ENCODE data around the gene KRTAP3-3. TPM values are rescaled to one million over a fixed set of nuclear protein-coding genes. Genes with fewer than 3 reads are reported as not detected.

Gene KRTAP3-3
- total RNA-seq, 1 donor from 2014 or later = not detected

GRCh38 chr17:40950176-40950575, 43.8 kb downstream of the KRTAP3-3 start:
- TF ChIP-seq, protein P1, sequence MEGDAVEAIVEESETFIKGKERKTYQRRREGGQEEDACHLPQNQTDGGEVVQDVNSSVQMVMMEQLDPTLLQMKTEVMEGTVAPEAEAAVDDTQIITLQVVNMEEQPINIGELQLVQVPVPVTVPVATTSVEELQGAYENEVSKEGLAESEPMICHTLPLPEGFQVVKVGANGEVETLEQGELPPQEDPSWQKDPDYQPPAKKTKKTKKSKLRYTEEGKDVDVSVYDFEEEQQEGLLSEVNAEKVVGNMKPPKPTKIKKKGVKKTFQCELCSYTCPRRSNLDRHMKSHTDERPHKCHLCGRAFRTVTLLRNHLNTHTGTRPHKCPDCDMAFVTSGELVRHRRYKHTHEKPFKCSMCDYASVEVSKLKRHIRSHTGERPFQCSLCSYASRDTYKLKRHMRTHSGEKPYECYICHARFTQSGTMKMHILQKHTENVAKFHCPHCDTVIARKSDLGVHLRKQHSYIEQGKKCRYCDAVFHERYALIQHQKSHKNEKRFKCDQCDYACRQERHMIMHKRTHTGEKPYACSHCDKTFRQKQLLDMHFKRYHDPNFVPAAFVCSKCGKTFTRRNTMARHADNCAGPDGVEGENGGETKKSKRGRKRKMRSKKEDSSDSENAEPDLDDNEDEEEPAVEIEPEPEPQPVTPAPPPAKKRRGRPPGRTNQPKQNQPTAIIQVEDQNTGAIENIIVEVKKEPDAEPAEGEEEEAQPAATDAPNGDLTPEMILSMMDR (IDR thresholded peaks at IDR 0.05) = no peak
- Mint-ChIP-seq H3K36me3 (ENCODE audit: unreplicated experiment) (no peaks in the 10 kb centered on the region), H3K4me1 (ENCODE audit: unreplicated experiment) (no peaks in the 10 kb centered on the region), H3K27ac (ENCODE audit: unreplicated experiment) (no peak overlapping the region), H3K27me3 (ENCODE audit: unreplicated experiment) (peaks cover 5% of the 10 kb centered on the region), H3K4me3 (ENCODE audit: unreplicated experiment) (no peak overlapping the region), H3K9me3 (ENCODE audit: unreplicated experiment) (no peaks in the 10 kb centered on the region)
- no peak for DNase-seq (ENCODE audit: extremely low spot score, unreplicated experiment)

DNA sequence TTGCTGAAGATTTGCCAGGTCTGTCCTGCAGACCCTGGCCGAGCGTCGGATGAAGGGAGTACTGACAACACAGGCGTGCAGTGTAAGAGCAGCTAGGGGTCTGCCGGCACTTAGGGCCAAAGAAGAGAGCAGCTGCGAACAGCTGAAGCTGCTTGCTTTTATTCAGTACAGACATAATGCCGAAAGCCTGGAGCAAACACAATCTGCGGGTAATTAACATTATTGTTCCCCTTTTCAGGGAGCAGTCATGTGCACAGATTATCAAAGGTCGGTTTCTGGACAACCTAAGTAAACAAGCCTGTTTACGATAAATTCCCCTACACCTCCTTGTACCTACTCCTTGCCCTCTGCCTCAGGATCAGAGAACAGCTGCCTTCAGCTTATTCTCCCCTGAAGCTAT, 44.5 kb downstream of the KRTAP3-3 start:
- H3K36me3 Mint-ChIP-seq (ENCODE audit: unreplicated experiment) = no peaks in the 10 kb centered on the region
- H3K27me3 Mint-ChIP-seq (ENCODE audit: unreplicated experiment) = peaks cover 5% of the 10 kb centered on the region
- TF ChIP-seq, protein P1 (IDR thresholded peaks at IDR 0.05) = no peak
- no peaks in the 10 kb centered on the region for H3K9me3 Mint-ChIP-seq (ENCODE audit: unreplicated experiment)
- no peak overlapping the region for H3K4me3 Mint-ChIP-seq (ENCODE audit: unreplicated experiment)
- no peak for DNase-seq (ENCODE audit: extremely low spot score, unreplicated experiment)
- no peaks in the 10 kb centered on the region for H3K4me1 Mint-ChIP-seq (ENCODE audit: unreplicated experiment)
- H3K27ac Mint-ChIP-seq (ENCODE audit: unreplicated experiment) = no peak overlapping the region

GRCh38 chr17:40947929-40948328, 46.0 kb downstream of the KRTAP3-3 start:
- DNase-seq (ENCODE audit: extremely low spot score, unreplicated experiment) = no peak
- TF ChIP-seq, protein P1 (IDR thresholded peaks at IDR 0.05) = no peak
- Mint-ChIP-seq H3K36me3 (ENCODE audit: unreplicated experiment) (no peaks in the 10 kb centered on the region), H3K27ac (ENCODE audit: unreplicated experiment) (no peak overlapping the region), H3K27me3 (ENCODE audit: unreplicated experiment) (peaks cover 5% of the 10 kb centered on the region), H3K4me1 (ENCODE audit: unreplicated experiment) (no peaks in the 10 kb centered on the region), H3K9me3 (ENCODE audit: unreplicated experiment) (no peaks in the 10 kb centered on the region), H3K4me3 (ENCODE audit: unreplicated experiment) (no peak overlapping the region)

- Mint-ChIP-seq H3K4me1 (ENCODE audit: unreplicated experiment) (no peaks in the 10 kb centered on the region), H3K36me3 (ENCODE audit: unreplicated experiment) (no peaks in the 10 kb centered on the region), H3K4me3 (ENCODE audit: unreplicated experiment) (no peak overlapping the region), H3K27ac (ENCODE audit: unreplicated experiment) (no peak overlapping the region), H3K27me3 (ENCODE audit: unreplicated experiment) (peaks cover 5% of the 10 kb centered on the region), H3K9me3 (ENCODE audit: unreplicated experiment) (no peaks in the 10 kb centered on the region)
- DNase-seq (ENCODE audit: extremely low spot score, unreplicated experiment) = no peak
- TF ChIP-seq, protein P1 (IDR thresholded peaks at IDR 0.05) = no peak
Measured at GRCh38 chr17:40945414-40945813, 48.5 kb downstream of the KRTAP3-3 start.

GRCh38 chr17:40944531-40944930, 49.4 kb downstream of the KRTAP3-3 start:
- no peaks in the 10 kb centered on the region for H3K9me3 Mint-ChIP-seq (ENCODE audit: unreplicated experiment)
- peaks cover 5% of the 10 kb centered on the region for H3K27me3 Mint-ChIP-seq (ENCODE audit: unreplicated experiment)
- no peaks in the 10 kb centered on the region for H3K4me1 Mint-ChIP-seq (ENCODE audit: unreplicated experiment)
- TF ChIP-seq, protein P1 (IDR thresholded peaks at IDR 0.05) = no peak
- no peak overlapping the region for H3K27ac Mint-ChIP-seq (ENCODE audit: unreplicated experiment)
- DNase-seq (ENCODE audit: extremely low spot score, unreplicated experiment) = no peak
- no peaks in the 10 kb centered on the region for H3K36me3 Mint-ChIP-seq (ENCODE audit: unreplicated experiment)
- H3K4me3 Mint-ChIP-seq (ENCODE audit: unreplicated experiment) = no peak overlapping the region

Other genes starting within 250 kb of the KRTAP3-3 start
- gene KRT25, start 238.8 kb downstream of the KRTAP3-3 start, total RNA-seq = not detected in 2 replicates
- gene KRT26, start 222.0 kb downstream of the KRTAP3-3 start, total RNA-seq = not detected in 2 replicates
- not detected in 2 replicates for gene KRT27, start 211.6 kb downstream of the KRTAP3-3 start, total RNA-seq
- gene KRT28, start 194.2 kb downstream of the KRTAP3-3 start, total RNA-seq = not detected in 2 replicates
- 46.5 and 49.0 TPM in 2 replicates for gene KRT10, start 171.6 kb downstream of the KRTAP3-3 start, total RNA-seq
- gene KRT12, start 126.9 kb downstream of the KRTAP3-3 start, total RNA-seq = not detected in 2 replicates
- gene KRT20, start 108.9 kb downstream of the KRTAP3-3 start, total RNA-seq = not detected in 2 replicates
- not detected in 2 replicates for gene KRT23, start 56.5 kb downstream of the KRTAP3-3 start, total RNA-seq
- not detected in 2 replicates for gene KRT39, start 27.2 kb downstream of the KRTAP3-3 start, total RNA-seq
- gene KRT40, start 9.8 kb downstream of the KRTAP3-3 start, total RNA-seq = not detected in 2 replicates
- not detected in 2 replicates for gene KRTAP3-2, start 5.7 kb upstream of the KRTAP3-3 start, total RNA-seq
- not detected in 2 replicates for gene KRTAP3-1, start 15.0 kb upstream of the KRTAP3-3 start, total RNA-seq
- gene KRTAP1-5, start 33.0 kb upstream of the KRTAP3-3 start, total RNA-seq = not detected in 2 replicates
- not detected in 2 replicates for gene KRTAP1-4, start 36.0 kb upstream of the KRTAP3-3 start, total RNA-seq
- gene KRTAP1-3, start 40.7 kb upstream of the KRTAP3-3 start, total RNA-seq = not detected in 2 replicates
- not detected in 2 replicates for gene KRTAP1-1, start 47.3 kb upstream of the KRTAP3-3 start, total RNA-seq
- gene KRTAP2-1, start 53.2 kb upstream of the KRTAP3-3 start, total RNA-seq = not detected in 2 replicates
- gene KRTAP2-2, start 61.1 kb upstream of the KRTAP3-3 start, total RNA-seq = not detected in 2 replicates
- gene KRTAP2-3, start 66.0 kb upstream of the KRTAP3-3 start, total RNA-seq = not detected in 2 replicates
- not detected in 2 replicates for gene KRTAP2-4, start 71.7 kb upstream of the KRTAP3-3 start, total RNA-seq
- gene KRTAP4-7, start 90.0 kb upstream of the KRTAP3-3 start, total RNA-seq = not detected in 2 replicates
- not detected in 2 replicates for gene KRTAP4-8, start 104.0 kb upstream of the KRTAP3-3 start, total RNA-seq
- gene KRTAP4-16, start 108.0 kb upstream of the KRTAP3-3 start, total RNA-seq = not detected in 2 replicates
- not detected in 2 replicates for gene KRTAP4-9, start 111.2 kb upstream of the KRTAP3-3 start, total RNA-seq
- gene KRTAP4-11, start 124.2 kb upstream of the KRTAP3-3 start, total RNA-seq = not detected in 2 replicates
- gene KRTAP4-12, start 130.0 kb upstream of the KRTAP3-3 start, total RNA-seq = not detected in 2 replicates
- not detected in 2 replicates for gene KRTAP4-6, start 146.4 kb upstream of the KRTAP3-3 start, total RNA-seq
- gene KRTAP4-5, start 155.7 kb upstream of the KRTAP3-3 start, total RNA-seq = not detected in 2 replicates
- not detected in 2 replicates for gene KRTAP4-4, start 166.6 kb upstream of the KRTAP3-3 start, total RNA-seq
- not detected in 2 replicates for gene KRTAP4-3, start 174.1 kb upstream of the KRTAP3-3 start, total RNA-seq
- not detected in 2 replicates for gene KRTAP4-2, start 184.1 kb upstream of the KRTAP3-3 start, total RNA-seq
- gene KRTAP4-1, start 190.7 kb upstream of the KRTAP3-3 start, total RNA-seq = not detected in 2 replicates
- not detected in 2 replicates for gene KRTAP9-1, start 195.7 kb upstream of the KRTAP3-3 start, total RNA-seq
- gene KRTAP9-2, start 232.5 kb upstream of the KRTAP3-3 start, total RNA-seq = not detected in 2 replicates
- not detected in 2 replicates for gene KRTAP9-3, start 238.3 kb upstream of the KRTAP3-3 start, total RNA-seq
- gene KRTAP9-8, start 243.8 kb upstream of the KRTAP3-3 start, total RNA-seq = not detected in 2 replicates

Data from osteocyte (in vitro differentiated cells).